Measurements from ENCODE around the gene SRSF10. TPM values are rescaled to one million over a fixed set of nuclear protein-coding genes. Genes with fewer than 3 reads are reported as not detected.
A peak's percentile ranks its signal among the peaks of the same experiment; 100 is the strongest.
"Not testable (repeated sequence)": the region's sequence is repeated elsewhere in the genome, so short reads cannot be mapped to it uniquely, and the experiment has no call there.

SRSF10 gene
- total RNA-seq, 1 experiment from 2014 or later: 107 TPM

DNA sequence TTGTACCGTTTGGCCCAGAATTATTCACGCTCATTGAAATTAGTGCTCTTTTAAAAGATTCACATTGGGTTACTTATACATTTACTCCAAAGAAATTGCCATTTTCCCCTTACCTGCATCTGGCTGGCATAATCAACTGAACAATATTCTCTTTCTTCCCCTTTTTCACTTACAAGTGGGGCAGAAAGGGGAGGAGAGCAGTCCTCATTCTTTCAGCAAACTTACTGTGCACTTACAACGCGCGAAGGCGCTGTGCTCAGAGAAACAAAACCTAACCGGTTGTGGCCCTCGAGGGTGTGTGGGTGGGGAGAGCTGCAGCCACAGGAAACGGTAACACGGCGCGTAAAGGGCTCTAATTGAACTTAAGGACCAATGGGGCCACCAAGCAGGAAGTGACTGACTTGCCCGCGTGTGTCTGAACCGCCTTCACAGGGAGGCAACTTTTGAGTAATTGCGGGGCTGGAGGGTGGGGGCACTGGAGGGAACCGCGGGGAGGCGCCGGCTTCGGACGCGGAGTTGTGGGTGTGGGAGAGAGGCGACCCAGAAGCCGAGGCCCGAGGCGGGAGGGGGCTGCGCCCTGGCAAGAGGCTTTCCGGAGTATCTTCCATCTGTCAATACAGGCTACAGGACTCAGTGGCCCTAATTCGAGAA is 21.2 kb downstream of the SRSF10 start:
- DNase-seq (ENCODE audit: low read depth): peak; percentile 97

DNA sequence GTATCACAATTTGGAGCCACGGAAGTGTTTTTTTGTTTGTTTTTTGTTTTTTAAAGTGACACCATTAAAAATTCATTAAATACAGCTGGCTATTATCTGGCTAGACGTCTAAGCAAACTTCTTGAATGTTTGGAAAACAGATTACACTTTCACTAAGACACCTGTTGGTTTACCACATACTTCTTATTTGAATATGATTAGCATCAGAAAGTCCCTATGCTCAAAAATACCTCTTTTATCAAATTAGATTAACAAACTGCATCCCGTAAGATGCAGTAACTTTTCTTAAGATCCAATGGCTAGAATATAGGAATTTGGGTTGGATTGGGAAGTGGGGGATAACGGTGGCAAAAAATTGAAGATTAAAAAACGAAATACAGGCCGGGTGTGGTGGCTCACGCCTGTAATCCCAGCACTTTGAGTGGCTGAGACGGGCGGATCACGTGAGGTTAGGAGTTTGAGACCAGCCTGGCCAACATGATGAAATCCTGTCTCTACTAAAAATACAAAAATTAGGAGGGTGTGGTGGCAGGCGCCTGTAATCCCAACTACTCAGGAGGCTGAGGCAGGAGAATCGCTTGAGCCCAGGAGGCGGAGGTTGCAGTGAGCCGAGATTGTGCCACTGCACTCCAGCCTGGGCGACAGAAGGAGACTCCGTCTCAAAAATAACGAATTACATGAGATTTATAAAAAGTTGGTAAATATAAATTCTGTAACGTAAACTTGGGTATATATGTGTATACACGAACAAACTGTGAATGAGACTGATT is 21.9 kb downstream of the SRSF10 start:
- DNase-seq (ENCODE audit: low read depth): not testable (repeated sequence)

DNA sequence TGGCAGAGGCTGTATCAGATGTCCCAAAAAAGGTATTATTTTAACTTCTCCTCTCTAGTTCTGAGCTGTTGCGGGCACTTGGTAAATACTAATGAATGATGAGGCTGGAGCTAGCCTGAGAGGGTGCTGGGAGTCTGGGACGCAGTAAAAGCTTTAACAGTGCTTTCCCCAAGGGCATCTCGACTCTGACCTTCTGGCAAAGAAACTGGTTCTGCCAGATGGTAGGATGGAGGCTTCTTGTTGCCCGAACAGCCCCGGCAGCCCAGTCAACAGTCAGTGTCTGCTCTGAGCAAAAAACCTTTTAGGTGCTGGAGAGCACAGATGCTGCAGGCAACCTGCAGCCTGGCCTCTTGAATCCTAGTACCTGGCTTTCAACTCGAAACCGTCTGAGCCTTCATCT is 23.0 kb downstream of the SRSF10 start:
- DNase-seq (ENCODE audit: low read depth): no peak

DNA sequence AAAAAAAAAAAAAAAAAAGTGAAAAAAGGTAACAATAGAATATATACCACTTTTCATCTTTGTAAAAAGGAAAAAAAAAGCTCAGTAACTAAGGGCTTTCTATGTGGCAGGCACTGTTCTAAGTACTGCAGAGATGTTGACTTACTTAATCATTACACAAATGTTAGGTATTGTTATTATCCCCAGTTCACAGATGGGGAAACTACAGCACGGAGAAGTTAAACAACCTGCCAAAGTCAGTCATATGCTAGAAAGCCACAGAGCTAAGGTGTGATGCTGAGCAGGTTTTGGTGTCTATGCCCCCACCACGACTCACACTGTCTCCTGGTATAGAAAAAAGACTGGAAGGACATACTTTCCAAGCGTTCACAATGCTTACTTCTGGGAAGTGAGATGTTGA is 27.1 kb downstream of the SRSF10 start:
- no peak for DNase-seq (ENCODE audit: low read depth)

DNA sequence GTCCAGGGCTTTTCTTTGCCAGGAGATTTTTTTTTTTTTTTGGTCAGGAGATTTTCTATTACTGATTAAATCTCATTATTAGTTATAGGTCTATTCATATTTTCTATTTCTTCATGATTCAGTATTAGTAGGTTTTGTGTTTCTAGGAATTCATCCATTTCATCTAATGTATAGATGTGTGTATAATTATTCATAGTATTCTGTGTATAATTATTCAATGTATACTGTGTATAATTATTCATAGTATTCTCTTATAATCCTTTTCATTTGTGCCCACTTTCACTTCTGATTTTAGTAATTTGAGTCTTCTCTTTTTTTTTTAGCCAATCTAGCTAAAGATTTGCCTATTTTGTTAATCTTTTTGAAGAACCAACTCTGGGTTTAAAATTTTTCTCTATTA is 32.8 kb downstream of the SRSF10 start:
- no peak for DNase-seq (ENCODE audit: low read depth)

DNA sequence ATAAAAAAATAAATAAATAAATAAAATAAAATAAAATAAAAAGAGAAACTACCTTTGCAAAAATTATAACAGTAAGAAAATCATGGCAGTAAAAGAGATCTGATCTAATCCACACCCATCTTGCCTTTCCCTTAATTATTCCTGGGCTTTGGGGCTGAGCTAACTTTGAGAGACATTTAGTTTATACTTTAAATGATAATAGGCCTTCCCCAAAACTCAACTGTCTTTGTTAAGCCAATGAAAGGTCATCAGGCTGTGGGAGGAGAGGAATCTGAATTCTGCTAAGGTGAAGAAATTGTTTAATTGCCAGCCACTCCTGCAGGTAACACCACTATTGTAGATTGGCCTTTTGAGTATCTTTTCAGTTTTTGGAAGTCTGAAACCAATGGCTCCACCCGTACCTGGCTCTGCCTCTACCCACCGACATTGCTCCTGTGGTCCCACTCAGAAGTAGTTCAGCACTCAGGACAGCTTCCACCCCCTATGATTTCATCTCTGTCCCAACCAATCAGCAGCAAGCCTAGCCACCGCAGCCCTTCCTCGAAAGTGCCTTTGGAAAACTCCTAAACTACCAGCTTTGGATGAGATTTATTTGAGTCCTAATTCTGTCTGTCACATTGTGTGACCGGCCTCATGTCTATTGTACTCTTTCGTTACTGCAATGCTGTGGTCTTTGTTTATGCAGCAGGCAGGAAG is 43.5 kb downstream of the SRSF10 start:
- DNase-seq (ENCODE audit: low read depth): peak; percentile 31

DNA sequence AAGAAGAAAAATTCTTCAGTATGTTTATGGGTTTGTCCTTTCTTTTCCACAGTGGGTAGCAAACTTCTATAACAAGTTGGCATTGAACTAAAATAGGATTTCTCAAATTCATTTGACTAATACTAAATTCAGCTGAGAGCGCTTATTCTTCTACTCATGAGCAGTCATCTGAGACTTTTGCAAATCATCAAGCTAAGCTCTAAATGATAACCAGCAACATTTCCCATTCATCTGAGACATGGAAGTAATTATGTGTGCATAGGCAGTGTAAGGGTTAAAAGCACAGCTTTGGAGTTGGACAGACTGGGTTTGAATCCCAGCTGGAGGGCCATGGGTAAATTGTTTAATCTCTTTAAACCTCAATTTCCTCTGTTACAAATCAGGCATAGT is 48.6 kb downstream of the SRSF10 start:
- no peak for DNase-seq (ENCODE audit: low read depth)

DNA sequence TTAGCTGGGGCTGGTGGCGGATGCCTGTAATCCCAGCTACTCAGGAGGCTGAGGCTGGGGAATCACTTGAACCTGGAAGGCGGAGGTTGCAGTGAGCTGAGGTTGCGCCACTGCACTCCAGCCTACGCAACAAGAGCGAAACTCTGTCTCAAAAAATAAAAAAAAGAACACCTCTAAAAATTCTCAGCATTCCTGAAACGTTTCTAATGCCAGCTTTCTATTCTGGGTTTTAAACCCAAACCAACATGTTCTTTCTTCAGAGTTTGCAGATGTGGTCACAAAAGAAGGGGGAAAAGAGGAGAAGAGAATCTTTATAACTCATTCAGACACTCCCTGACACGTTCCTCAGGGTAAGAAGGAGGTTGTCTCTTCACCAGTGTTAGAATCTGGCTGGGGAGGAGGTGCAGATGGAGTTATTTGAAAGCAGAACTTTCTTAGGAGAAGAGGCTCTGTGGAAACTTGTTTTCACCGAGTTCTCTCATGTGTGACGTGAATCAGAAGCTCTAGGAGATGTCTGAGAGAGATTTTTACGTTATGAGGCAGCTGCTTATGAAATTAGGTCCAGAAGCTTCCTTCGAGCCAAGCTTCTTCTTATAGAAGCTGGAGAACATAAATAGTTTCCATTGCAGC is 49.2 kb downstream of the SRSF10 start:
- no peak for DNase-seq (ENCODE audit: low read depth)

DNA sequence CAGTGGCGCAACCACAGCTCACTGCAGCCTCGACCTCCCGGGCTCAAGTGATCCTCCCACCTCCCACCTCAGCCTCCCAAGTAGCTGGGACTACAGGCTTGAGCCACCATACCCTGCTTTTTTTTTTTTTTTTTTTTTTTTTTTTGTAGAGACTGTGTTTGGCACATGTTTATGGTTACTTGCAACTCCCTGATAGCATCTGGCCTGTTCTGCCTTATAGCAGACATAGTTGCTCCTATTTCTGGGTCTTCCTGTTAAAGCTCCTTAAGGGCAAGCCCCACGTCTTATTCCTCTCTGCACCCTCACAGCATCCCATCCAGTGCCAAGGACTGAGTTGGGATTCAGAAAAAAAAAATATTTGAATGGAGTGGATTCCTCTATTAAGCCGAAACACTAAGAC is 49.9 kb downstream of the SRSF10 start:
- no peak for DNase-seq (ENCODE audit: low read depth)

DNA sequence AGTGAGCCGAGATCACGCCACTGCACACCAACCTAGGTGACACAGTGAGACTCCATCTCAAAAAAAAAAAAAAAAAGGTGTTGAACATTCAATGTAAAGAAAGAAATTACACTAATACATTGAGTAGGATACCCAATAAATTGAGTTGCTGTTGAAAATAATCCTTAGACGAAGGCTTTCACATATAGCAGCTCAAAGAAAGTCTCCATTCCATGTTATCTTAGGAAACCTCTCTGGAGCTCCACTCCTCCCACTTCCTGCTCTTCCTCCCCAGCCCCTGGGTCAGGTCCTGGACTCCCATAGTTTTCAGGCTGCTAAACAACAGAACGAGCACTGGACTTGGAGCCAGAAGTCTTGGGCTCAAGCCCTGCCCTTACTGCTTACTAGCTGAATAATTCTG is 51.3 kb downstream of the SRSF10 start:
- DNase-seq (ENCODE audit: low read depth): no peak

DNA sequence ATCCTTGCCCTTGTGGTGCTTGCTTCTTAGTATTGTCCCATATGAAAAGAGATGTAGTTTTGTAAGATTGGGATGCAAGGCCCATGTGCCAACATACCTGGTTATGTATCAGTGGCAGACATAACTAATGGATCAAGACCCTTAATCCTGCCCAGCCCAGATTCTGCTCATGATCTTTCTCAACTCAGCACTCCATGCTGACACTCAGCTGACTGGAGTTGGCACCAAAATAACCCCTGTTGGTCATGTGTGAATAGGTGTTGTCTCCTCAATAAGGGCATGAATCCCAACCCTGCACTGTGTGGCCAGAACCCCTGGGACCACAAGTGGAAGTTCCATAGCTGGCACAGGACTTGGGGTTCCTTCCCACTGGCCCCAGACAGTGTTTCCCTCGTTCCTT is 53.0 kb downstream of the SRSF10 start:
- DNase-seq (ENCODE audit: low read depth): no peak

DNA sequence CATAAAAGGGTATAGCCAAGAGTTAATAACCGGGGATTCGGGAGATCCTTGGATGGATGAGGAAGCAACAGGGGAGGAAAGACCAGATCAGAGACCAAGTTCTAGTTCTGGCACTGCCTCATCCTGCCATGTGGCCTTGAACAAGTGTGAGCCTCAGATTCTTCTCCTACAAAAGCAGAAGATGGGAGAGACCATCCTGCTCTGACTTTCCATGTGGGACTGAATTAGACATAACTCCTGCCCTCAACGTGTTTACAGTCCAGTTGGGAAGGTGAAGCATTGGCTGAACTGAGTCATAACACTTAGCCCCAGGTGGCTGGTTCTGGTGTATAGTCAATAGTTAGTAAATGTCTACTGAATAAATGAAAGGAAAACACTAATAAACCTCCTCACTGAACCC is 54.8 kb downstream of the SRSF10 start:
- no peak for DNase-seq (ENCODE audit: low read depth)

DNA sequence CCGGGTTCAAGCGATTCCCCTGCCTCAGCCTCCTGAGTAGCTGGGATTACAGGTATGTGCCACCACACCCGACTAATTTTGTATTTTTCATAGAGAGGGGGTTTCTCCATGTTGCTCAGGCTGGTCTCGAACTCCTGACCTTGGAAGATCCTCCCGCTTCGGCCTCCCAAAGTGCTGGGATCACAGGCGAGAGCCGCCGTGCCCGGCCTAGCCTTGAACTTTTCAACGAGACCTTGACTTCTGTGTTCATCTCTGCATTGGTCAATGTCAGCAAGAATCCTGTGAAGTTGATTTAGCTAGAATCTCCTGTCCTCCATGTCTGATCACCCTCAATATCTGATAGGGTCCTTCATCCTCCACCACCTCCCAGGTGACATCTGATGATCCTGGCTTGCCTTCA is 55.5 kb downstream of the SRSF10 start:
- no peak for DNase-seq (ENCODE audit: low read depth)

DNA sequence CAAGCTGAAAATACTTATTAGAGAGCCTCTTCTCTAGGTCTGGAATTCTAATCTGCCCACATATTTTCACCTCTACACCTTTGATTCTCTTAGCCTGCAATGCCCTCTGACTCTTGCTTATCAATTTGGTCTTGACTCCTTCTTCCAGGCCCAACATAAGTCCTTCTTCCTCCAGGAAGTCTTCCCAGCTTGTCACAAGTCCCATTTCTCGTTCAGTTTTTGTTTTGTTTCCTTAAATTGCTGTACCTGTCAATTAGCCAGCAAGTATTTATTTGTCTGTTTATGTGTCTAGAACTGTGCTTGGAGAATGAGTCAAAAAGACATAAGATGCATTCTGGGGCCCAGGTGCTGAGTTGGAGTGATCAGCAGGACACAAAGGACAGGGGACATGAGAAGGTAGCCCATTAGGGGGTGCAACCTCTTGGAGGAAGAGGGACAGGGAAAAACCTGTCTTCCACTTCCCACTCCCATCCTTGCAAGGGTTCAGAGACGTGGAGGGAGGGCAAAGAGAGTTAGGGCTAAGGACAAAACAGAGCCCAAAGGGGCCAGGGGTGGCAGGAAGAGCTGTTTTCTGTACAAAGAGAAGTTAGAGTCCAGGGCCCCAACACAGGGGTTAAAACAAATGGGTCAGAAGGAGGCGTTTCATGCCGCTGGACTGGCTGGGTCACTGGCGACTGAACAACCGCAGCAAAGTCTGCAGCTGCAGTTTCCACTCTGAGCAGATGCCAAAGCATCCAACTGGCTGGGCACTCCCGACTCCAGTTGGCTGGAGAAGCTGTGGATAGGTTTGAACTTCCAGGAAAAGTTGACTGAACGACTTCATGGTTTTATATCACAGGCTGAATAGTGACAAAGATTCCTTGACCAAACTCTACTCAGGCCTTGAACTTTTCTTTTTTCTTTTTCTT is 56.3 kb downstream of the SRSF10 start:
- no peak for DNase-seq (ENCODE audit: low read depth)

DNA sequence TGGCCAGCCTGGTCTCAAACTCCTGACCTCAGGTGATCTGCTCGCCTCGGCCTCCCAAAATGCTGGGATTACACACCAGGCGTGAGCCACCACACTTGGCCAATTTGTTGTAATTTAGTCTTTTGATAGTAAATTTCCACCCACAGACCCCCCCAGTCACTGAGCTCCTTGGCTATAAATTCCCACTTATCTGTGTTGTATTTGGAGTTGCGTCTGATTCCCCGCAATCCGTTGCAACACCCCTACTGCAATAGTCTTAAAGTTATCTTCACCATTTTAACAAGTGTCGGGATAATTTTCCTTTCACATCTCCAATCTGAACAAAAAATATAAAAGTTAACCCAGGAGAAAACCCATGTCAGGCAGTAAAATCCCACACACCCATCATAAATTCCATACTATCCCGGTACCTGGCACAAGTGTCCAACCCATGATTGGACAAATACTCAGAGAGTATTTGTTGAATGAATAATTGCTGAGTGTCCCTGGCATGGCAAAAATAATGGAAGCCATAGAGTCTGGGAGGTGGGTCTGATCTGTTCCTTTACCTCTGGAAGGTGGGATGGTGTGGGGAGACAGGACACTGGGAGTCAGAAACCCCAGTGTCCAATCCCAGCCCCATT is 57.7 kb downstream of the SRSF10 start:
- no peak for DNase-seq (ENCODE audit: low read depth)

DNA sequence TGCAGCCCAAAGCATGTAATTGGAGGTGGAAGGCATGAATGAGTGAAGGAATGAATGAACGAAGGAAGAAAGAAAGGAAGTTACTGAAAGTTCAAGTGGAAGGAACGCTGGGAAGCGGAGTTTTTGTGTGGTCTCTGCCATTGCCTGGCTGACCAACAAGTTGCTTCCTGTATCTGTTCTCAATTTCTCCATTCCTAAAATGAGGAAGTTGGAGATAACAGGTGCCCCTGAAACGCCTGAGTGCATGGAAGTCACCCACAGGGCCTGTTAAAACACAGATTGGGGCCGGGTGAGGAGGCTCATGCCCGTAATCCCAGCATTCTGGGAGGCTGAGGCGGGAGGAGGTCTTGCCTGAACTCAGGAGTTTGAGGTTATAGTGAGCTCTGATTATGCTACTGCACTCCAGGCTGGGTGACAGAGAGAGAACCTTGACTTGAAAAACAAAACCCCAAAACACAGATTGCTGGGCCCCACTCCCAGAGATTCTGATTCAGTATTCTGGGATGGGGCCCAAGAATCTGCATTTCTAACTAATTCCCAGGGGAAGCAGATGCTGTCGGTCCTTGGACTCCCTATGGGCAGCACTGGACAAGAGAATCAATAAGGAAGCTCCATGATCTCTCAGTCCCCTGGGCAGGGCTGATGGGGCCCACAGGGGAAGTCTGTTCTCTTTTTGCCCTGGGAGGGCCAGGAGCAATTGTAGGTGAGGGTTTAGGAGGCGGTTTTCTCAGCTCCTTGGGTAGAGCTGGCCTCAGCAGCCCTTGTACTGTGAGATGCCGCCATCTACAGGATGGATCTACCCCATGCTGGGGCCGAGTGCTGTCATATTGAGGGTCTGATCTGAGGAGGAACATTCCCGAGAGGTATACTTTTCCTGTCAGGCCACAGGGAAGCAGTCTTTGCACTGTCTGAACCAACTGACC is 63.7 kb downstream of the SRSF10 start:
- peak; percentile 69 for DNase-seq (ENCODE audit: low read depth)

DNA sequence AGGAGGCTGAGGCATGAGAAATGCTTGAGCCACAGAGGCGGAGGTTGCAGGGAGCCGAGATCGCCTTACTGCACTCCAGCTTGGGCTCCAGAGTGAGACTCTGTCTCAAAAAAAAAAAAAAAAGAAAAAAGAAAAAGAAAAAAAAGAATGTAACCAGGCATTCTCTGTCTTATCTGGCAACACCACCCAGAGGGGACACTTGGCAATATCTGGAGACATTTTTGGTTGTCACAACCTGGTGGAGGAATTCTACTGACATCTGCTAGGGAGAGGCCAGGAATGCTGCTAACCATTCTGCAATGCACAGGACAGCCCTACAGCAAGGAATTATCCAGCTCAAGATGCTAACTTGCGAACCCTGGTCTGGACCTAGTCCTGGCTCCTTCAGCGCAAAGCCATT is 64.7 kb downstream of the SRSF10 start:
- no peak for DNase-seq (ENCODE audit: low read depth)

DNA sequence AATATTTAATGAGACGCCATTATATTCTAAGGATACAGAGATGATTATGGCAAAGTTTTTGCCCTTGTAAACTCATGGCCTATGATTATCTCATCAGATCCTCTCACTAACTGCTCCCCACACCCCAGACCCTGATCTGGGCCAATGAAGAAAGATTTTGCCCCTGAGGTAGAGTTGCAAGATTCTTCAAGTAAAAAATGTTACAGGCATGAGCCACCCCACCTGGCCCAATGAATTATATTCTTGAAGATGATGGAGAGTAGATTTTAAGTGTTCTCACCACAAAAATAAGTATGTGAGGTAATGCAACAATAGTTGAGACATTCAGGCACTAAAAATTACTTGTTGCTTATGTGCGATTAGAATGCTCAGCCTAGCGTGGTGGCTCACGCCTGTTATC is 65.2 kb downstream of the SRSF10 start:
- no peak for DNase-seq (ENCODE audit: low read depth)

All from RPMI7951 (cell line).